C4-2B (cell line): Measurements from ENCODE around the gene TBC1D8B.
A peak's percentile ranks its signal among the peaks of the same experiment; 100 is the strongest.
"Not testable (repeated sequence)": the region's sequence is repeated elsewhere in the genome, so short reads cannot be mapped to it uniquely, and the experiment has no call there.

Experiments
- H3K27ac ChIP-seq: fragments of 450-650 bp; 2 replicates; pipeline ENCODE4 v1.5.1; 2017
- CTCF ChIP-seq: fragments of 450-650 bp; conservative IDR thresholded peaks from 2 replicates; pipeline ENCODE4 v1.5.1; 2017; ENCODE audit warnings: mild to moderate bottlenecking
- ZFX ChIP-seq: fragments of 450-650 bp; IDR thresholded peaks from 2 replicates; pipeline ENCODE4 v1.6.1; 2017

The TBC1D8B gene

GRCh38 chrX:106811131-106811910, 8.8 kb downstream of the TBC1D8B start:
- H3K27ac ChIP-seq: no peak overlapping the region
- TF ChIP-seq CTCF (no peak), ZFX (no peak)

- not testable (repeated sequence) for H3K27ac ChIP-seq
Observed at GRCh38 chrX:106812930-106813329, 10.5 kb downstream of the TBC1D8B start.

GRCh38 chrX:106814093-106814492, 11.6 kb downstream of the TBC1D8B start:
- not testable (repeated sequence) for H3K27ac ChIP-seq

GRCh38 chrX:106862972-106863688, 60.7 kb downstream of the TBC1D8B start:
- TF ChIP-seq ZFX (no peak), CTCF (peak; percentile 73)
- H3K27ac ChIP-seq: no peak overlapping the region

GRCh38 chrX:106863697-106864096, 61.2 kb downstream of the TBC1D8B start:
- H3K27ac ChIP-seq: no peak overlapping the region
- no peak for TF ChIP-seq ZFX
- TF ChIP-seq CTCF: no peak

GRCh38 chrX:106872796-106873195, 70.3 kb downstream of the TBC1D8B start:
- H3K27ac ChIP-seq: not testable (repeated sequence)

- peak; percentile 64 for TF ChIP-seq CTCF
- no peak for TF ChIP-seq ZFX
- H3K27ac ChIP-seq: no peak overlapping the region
Observed at GRCh38 chrX:106874075-106874474, 71.6 kb downstream of the TBC1D8B start.

- H3K27ac ChIP-seq: no peak overlapping the region
- no peak for TF ChIP-seq ZFX
- no peak for TF ChIP-seq CTCF
Observed at GRCh38 chrX:106875151-106875550, 72.7 kb downstream of the TBC1D8B start.

GRCh38 chrX:106889468-106889867, 87.0 kb downstream of the TBC1D8B start:
- H3K27ac ChIP-seq: no peak overlapping the region
- no peak for TF ChIP-seq CTCF
- no peak for TF ChIP-seq ZFX
